GM18520 (cell line): Measurements from ENCODE around the gene OR51B4.
"Not testable (repeated sequence)": the region's sequence is repeated elsewhere in the genome, so short reads cannot be mapped to it uniquely, and the experiment has no call there.

Experiments
- ATAC-seq: cut with Tn5 transposase; IDR thresholded peaks from one replicate; pipeline ENCODE4 v1.9.1; 2021; ENCODE audit not compliant: unreplicated experiment

Gene OR51B4, protein sequence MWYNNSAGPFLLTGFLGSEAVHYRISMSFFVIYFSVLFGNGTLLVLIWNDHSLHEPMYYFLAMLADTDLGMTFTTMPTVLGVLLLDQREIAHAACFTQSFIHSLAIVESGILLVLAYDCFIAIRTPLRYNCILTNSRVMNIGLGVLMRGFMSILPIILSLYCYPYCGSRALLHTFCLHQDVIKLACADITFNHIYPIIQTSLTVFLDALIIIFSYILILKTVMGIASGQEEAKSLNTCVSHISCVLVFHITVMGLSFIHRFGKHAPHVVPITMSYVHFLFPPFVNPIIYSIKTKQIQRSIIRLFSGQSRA

DNA sequence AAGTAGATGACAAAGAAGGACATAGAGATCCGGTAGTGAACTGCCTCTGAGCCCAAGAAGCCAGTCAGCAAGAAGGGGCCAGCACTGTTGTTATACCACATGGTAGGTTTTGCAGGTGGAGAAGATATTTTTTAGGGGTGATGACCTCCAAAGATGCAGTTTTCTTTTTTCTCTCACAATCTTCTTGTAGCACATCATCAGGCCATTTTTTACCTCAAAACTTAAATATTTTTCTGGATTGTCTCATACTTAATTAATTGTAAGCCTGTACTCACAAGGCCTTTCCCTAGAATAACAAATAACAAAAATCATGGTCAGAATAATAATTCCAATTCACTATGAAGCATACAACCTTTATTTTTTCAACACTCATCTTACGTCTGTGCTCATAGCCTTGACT is at the start of gene OR51B4:
Gene OR51B4 (minus strand): TSS at position 101 of the 400 bp plus-strand sequence. CDS start 0 bp downstream, at position 101.
- no peak for ATAC-seq

DNA sequence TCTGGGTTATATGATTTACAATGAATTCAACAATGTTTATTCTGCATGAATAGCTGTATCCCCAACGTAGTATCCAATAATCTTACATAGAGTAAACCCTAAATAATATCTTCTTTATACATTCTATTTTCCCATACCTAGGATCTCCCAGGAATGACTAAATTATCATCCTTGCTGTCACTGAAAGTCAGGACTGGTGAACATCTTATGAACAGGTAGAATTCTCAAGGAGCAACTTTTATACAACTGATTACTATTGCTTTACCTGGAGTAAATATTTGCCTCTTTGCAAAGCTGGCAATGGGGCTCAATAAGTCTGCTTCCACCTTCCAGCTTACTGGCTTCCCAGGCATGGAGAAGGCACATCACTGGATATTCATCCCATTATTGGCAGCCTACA is 49.5 kb upstream of the OR51B4 start, which contains the start of gene OR51B6:
Gene OR51B6 (plus strand): TSS at position 301 of the 400 bp plus-strand sequence. CDS start 0 bp downstream, at position 301.
- ATAC-seq: no peak

DNA sequence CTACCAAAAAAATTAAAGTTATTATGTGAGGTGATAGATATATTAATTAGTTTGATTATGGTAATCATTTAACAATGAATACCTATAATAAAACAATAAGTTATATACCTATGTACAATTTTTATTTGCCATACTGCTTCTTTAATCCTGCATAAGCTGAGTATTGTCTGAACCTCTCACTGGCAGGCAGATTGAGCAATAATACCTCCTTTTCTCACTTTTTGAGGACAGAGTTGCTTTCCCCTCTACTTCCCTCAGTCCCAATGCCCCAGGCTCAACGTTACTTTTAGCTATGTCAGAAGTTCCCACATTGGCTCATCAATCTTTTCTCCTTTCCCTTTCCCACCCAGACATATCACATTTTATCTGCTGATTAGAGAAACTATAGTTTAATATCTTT is 47.8 kb upstream of the OR51B4 start:
- no peak for ATAC-seq

DNA sequence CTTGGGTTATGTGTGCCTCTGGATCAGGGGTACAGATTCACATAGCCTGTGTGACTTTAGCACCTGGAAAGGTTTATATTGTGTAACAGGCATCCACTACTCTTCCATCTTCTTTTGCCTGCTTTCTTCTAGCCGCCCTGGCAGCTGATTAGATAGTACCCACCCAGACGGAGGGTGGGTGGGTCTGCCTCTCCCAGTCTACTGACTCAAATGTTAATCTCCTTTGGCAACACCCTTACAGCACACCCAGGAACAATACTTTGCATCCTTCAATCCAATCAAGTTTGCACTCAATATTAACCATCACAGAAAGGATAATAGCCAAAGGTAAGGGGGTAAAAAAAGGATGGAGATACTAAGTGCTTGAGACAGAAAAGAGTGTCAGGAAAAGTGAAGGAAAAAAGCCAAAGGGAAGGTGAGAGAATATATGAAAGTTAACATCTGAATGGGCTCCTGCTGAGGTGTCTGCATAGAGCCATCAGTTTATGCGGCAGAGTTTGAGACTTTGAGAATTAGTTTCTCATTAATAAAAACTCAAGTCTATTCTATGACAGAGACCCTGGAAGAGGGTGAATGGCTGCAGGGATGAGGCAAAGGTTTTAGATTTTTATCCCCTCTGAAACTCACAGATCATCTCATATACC is 46.9 kb upstream of the OR51B4 start:
- no peak for ATAC-seq

DNA sequence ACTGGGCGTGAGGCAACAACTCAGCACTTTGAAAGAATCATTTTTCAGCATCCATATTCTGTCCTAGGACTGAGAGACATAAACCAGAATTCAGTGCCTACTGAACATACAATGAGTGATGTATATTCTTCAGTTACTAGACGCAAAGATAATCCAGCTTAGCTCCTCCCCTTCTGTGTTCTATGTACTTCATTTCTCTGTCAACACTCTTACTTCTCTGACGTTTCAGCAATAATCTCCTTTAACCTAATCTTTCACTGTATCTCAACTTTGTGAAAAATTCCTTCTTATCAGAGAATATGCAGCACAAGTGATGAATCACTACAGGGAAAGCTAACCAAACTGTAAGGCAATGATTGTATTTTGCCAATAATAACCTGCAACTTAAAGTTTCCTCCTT is 44.1 kb upstream of the OR51B4 start:
- ATAC-seq: no peak

DNA sequence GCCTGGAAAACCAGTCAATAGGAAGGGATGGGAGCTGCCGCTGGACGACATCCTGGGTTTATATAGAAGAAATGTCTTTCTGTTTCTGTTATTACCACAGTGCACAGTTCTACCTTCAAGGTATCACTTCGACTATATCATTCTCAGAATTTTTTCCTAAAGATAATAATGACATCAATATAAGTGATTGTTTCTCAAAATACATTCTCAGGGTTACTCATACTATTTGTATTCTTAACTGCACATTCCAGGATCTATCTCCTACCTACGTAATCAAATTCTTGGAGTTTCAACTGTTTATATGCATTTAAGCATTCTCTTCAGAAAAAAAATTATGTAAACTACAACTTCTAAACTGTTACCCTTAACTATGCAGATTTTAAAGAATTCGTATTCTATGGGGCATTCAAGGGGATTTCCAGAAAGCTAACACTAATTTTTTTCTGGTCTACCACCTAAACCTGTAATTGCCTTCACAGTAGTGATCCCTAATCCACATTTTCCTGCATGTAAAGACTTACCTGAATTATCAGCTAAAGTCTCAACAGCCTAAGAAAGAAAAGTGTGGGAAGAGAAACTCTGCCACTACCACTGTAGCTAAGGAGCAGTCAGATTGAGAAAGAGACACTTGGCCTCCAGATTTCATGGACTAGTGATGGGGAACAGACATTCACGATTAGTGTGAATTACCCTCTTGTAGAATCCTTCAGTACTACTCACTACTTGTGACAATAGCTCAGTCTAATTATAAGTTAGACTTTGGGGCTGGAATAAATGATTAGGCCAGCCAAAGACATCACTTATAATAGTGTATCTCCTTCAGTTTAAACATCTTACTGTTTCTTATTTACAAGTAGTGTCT is 42.0 kb upstream of the OR51B4 start, which contains the start of gene OR51B5:
Gene OR51B5 (minus strand): TSS at position 51 of the 862 bp plus-strand sequence. CDS start 0 bp downstream, at position 51.
- ATAC-seq: no peak

DNA sequence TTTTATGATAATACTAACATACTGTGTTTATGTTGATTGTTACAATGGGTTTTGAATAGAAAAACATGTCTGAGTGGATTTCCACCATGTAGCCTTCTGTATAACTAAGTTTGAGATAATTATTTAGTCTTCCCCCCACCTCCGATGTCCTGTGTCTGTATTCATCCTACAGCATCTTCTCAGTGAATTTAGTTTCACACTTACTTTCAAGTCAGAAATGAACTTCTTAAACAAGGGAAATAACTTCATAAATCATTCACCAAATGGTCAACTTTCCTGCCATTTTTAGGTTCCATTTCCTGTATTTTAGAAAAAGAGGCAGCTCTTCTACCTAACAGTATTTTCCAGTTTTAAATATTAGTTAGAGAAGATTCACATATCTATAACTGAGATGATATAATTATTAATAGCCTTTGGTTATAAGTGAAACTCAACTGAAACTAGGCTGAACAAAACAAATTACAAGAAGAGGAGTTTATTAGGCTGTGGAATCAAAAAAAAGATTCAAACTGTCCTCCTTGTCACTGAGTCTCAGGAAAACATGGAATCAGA is 38.1 kb upstream of the OR51B4 start:
- peak; percentile 47 for ATAC-seq

DNA sequence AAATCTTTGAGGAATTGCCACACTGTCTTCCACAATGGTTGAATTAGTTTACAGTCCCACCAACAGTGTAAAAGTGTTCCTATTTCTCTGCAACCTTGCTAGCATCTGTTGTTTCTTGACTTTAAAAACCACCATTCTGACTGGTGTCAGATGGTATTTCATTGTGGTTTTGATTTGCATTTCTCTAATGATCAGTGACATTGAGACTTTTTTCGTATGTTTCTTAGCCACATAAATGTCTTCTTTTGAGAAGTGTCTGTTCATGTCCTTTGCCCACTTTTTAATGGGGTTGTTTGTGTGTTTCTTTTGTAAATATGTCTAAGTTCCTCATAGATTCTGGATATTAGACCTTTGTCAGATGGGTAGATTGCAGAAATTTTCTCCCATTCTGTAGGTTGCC is 35.5 kb upstream of the OR51B4 start:
- not testable (repeated sequence) for ATAC-seq

DNA sequence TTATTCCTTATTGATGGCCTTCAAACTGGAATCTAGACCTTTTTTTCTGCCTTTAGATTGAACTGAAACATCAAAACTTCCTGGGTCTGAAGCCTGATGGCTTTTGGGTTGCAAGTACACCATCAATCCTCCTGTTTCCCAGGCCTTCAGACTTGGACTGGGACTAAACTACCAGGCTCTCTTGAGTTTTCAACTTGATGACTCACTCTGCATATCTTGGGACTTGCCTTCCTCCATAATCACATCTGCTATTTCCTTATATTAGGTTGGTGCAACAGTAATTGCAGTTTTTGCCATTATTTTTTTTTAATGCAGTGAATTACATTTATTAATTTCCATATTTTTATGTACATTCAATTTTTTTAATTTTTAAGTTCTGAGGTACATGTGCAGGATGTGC is 34.6 kb upstream of the OR51B4 start:
- no peak for ATAC-seq

DNA sequence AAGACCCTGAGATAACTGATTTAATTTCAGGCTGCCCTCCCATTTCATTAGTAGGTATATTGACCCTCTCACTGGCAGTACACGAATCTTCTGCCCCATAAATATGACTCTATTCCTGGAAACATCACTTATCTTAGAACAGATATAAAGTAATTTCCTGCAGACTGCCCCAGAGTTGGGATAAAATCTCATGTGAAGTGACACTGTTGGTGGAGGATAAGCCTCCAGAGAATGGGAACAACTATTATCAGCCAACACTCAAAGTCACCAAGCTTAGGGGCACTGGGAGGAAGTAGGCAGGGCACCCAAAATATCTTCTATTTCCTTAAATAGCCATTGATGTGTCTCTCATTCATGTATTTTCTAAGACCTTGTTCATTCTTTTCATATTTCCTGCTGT is 33.4 kb upstream of the OR51B4 start:
- ATAC-seq: no peak

DNA sequence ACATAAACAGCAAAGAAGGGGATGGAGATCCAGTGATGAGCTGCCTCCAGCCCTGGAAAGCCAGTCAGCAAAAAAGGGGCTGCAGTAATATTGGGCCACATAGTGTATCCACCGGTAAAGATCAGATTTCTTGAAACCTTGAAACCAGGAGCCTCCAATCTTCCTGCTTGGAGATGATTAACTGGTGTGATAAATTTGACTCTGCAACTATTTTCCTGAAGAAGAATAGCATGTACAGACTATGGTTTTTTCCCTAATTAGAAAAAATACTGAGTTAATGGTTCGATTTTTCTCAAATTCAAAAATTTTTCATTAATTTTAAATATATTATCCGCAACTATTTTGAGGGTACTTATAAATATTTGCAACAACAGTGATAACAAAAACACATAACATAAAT is 22.5 kb upstream of the OR51B4 start, which contains the start of gene OR51B2:
Gene OR51B2 (minus strand): TSS at position 101 of the 400 bp plus-strand sequence. CDS start 0 bp downstream, at position 101.
- ATAC-seq: no peak

DNA sequence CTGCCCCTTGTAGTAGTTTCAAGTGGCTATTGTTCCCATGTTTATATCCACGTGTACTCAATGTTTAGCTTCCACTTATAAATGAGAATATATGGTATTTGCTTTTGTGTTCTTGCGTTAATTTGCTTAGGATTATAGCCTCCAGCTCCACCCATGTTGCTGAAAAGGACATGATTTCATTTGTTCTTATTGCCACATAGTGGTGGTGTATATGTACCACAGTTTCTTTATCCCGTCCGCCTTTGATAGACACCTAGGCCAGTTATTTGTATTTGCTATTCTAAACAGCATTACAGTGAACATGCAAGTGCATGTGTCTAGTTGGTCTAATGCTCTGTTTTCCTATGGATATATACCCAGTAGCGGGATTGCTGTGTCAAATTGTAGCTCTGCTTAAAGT is 15.5 kb upstream of the OR51B4 start:
- no peak for ATAC-seq

DNA sequence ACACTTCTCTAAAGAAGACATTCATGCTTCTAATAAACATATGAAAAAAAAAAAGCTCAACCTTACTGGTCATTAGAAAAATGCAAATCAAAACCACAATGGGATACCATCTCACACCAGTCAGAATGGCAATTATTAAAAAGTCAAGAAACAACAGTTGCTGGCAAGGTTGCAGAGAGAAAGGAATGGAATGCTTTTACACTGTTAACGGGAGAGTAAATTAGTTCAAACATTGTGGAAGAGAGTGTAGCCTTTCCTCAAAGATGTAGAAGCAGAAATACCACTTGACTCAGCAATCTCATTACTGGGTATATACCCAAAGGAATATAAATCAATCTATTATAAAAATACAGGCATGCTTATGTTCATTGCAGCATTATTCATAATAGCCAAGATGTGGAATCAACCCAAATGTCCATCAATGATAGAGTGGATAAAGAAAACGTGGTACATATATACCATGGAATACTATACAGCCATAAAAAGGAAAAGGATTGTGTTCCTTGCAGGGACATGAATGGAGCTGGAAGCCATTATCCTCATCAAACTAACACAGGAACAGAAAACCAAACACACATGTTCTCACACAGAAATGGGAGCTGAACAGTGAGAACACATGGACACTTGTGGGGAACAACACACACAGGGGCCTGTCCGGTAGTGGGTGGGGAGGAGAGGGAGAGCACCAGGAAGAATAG is 11.7 kb upstream of the OR51B4 start:
- ATAC-seq: not testable (repeated sequence)

DNA sequence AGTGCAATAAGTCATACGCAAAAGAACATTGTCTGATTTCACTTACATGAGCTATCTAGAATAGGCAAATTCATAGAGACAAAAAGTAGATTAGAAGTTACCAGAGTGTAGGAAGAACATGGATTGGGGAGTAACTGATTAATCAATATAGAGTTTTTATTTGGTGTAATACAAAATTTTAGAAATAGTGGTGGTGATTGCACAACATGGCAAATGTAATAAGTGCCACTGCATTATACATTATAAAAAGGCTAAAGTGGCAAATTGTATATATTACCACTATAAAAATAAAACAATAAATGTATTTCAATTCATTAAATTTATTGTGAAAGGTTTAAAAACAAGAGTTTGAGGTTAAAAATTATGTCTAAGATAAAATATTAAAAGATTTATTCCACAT is 8.7 kb upstream of the OR51B4 start:
- ATAC-seq: no peak

DNA sequence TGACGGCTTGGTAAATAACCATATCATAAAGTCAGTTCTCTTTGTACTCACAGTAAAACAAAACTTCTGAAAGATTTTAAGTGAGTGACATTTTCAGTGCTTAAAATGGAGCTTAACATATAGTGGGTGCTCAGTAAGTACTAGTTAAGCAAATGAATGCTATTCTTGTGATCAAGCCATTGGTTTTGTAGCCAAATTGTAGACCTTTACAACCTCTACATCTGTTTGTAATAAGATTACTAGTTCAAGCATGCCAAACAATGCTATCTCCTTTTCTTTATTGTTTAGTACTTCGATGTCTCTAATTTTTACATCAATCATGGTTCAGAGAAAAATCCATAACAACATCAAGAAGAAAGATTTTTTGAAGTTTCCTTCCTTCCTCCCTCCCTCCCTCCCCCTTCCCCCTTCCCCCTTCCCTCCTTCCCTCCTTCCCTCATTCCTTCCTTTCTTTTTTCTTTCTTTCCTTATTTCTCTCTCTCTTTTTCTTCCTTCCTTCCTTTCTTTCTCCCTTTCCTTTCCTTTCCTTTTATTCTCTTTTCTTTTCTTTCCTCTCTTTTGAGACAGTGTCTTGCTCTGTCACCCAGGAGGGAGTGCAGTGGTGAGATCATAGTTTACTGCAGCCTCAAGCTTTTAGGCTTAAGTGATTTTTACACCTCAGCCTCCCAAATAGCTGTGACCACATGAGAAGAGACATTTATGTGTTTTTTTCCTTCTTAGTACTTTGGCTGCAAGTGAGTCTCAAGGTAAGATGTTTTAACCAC is 5.7 kb upstream of the OR51B4 start:
- no peak for ATAC-seq

DNA sequence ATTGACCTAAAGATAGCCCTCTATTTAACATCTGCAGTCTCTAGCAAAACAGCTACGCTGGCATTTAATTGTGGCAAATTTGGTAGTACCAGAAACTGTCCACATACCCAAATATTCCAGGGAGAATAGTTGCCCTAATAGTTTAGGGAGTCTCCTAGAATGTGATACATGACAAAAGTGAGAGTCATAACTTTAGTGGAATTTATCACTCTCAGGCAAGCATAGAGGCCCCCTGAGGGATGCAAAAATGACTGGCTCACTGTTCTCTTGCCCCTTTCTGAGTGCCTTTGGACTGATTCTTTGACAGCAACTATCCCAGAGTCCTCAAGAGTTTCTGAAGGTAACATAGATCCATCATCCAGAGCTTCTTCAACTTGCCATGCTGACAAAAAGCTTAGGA is 2.3 kb upstream of the OR51B4 start:
- no peak for ATAC-seq

DNA sequence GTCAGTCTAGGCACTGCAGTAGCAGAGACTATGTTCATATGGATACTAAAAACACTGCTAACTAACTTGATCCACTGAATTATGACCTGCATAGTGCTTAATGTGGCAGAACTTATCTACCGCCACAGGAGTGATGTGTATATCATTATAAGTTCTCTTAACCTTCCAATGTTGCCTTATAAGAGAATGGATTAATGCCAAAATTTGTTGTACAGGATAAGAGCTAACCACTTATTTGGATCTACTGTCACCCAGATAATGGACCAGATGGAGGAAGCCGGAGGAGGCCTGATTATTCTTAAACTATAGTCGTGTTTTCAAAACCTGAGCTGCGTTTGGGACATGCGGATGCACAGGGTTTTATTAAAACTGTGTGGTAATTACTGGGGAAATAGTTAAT is 1.9 kb upstream of the OR51B4 start:
- ATAC-seq: no peak

DNA sequence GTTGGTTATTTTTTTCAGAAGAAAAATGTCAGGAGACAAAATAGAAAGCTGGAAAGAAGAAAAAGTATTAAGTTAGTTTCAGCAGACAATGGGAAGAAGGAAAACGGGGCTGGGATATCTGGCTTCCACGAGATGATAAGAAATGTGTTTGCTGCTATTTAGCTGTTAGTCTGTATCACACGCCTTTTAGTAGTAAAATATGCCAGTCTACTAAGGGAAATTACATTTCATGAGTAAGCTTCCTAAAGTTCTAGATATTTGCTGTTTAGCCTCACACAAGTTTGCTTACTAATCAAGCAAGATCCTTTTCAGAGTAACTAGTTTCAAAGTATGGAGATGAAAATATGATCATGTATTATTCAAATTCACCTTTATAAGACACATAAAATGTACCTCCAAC is 1.5 kb downstream of the OR51B4 start:
- ATAC-seq: no peak

DNA sequence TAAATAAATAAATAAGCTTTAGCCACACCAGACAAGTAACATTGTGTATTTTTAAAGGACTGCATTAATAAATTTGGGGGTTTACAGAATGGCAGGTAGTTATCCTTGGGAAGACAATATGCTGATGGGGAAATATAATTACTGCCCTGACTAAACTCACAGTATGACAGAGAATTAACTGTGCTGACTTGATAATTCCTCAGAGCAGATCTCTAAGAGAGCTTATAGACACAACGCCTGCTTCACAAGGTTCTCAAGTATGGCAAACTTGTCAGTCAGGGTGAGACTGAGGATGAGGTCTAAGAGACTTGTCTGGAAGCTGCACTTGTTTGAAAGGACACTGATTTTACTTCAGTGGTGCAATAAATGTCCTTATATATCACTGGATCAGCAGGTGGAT is 3.3 kb downstream of the OR51B4 start:
- ATAC-seq: no peak
